Upper lobe of left lung (tissue), 6 donors: ENCODE results near the gene PRKG1. TPM values are rescaled to one million over a fixed set of nuclear protein-coding genes. Genes with fewer than 3 reads are reported as not detected.

Experiments
- ATAC-seq, 2 donors: fragments of 200-7000 bp; cut with Tn5 transposase; one replicate each; pipeline ENCODE4 v1.9.1; 2022; ENCODE audit warnings: mild to moderate bottlenecking in 2 of 2, moderate library complexity in 2 of 2; ENCODE audit not compliant: low FRiP score in 2 of 2
- DNase-seq, 2 donors: peaks; one replicate each; pipeline ENCODE4 v3.0.0-alpha.2; 2019 to 2020
- H3K27ac ChIP-seq, 4 donors: fragments of 200-600 bp; sonication (generic); one replicate each; pipeline ENCODE4 v1.5.1; 2016 to 2019
- H3K27me3 ChIP-seq, 4 donors: fragments of 200-600 bp; sonication (generic); one replicate each; pipeline ENCODE4 v1.5.1; 2017 to 2019
- H3K36me3 ChIP-seq, 4 donors: fragments of 200-600 bp; sonication (generic); one replicate each; pipeline ENCODE4 v1.5.1; 2016 to 2019
- H3K4me1 ChIP-seq, 4 donors: fragments of 200-600 bp; sonication (generic); one replicate each; pipeline ENCODE4 v1.5.1; 2018 to 2019
- H3K4me3 ChIP-seq, 4 donors: fragments of 200-600 bp; sonication (generic); one replicate each; pipeline ENCODE4 v1.5.1; 2017 to 2019; ENCODE audit warnings: mild to moderate bottlenecking in 2 of 4, moderate library complexity in 1 of 4
- H3K9me3 ChIP-seq, 4 donors: fragments of 200-600 bp; sonication (generic); one replicate each; pipeline ENCODE4 v1.5.1; 2018 to 2019
- EP300 ChIP-seq, 4 donors: sonication (generic); formaldehyde crosslinking; IDR thresholded peaks; one replicate each; pipeline ENCODE4 v1.5.1; 2017; ENCODE audit warnings: antibody characterized with exemption in 4 of 4, control low read depth in 2 of 4
- POLR2A ChIP-seq, 4 donors: fragments of 450-650 bp; IDR thresholded peaks; one replicate each; pipeline ENCODE4 v1.5.1; 2016 to 2017; ENCODE audit warnings: antibody characterized with exemption in 4 of 4, mild to moderate bottlenecking in 2 of 4
- POLR2AphosphoS5 ChIP-seq, 2 donors: sonication (generic); formaldehyde crosslinking; IDR thresholded peaks; one replicate each; pipeline ENCODE4 v1.5.1; 2017; ENCODE audit warnings: antibody characterized with exemption in 2 of 2
- WGBS, 2 donors: methylation state at CpG; one replicate each; pipeline ENCODE4 v1.1.5; 2017 to 2018; 5-methylcytosine and 5-hydroxymethylcytosine counted together
- total RNA-seq, 6 donors: library from RNA; depleted of rRNA in 4 of 6; stranded (reverse); fragments of >200 nt in 4 of 6; gene quantifications; one replicate each; pipeline versions ENCODE4 v1.1.0 to v1.2.1, GENCODE V29; 2016 to 2021
- TF ChIP-seq, protein P1 (sequence below), 6 experiments: fragments of 450-650 bp in 4 of 6; fragments of 200-600 bp in 2 of 6; sonication (generic) in 2 of 6; IDR thresholded peaks; one replicate each; pipeline ENCODE4 v1.5.1; 2016 to 2019; ENCODE audit warnings: antibody characterized with exemption in 6 of 6
- donor health status: DM: no; HTN: no; CAD: no; lungs with moderate emphysema.
- donor health status: DM: no; HTN: yes; CAD: no; lungs with severe emphysema.

The PRKG1 gene
- total RNA-seq, 6 donors from 2014 or later, result 12.9 to 43.0 (median 25.0) TPM

GRCh38 chr10:52019077-52019555, 944.8 kb downstream of the PRKG1 start:
- H3K36me3 ChIP-seq, result no peaks in the 10 kb centered on the region
- H3K4me1 ChIP-seq, result peaks cover 0 to 7% (median 2%) of the 10 kb centered on the region in 4 donors
- H3K27ac ChIP-seq, result no peak overlapping the region
- WGBS, 2 donors, result 50 to 64% methylated on average over 3 of the region's 3 CpGs
- DNase-seq, result no peak
- H3K9me3 ChIP-seq, result no peaks in the 10 kb centered on the region
- H3K27me3 ChIP-seq, result no peaks in the 10 kb centered on the region
- TF ChIP-seq POLR2A (IDR thresholded peaks at IDR 0.05), result no peak
- no peak for TF ChIP-seq POLR2AphosphoS5 (IDR thresholded peaks at IDR 0.05)
- no peak for TF ChIP-seq EP300 (IDR thresholded peaks at IDR 0.05)
- TF ChIP-seq, protein P1, sequence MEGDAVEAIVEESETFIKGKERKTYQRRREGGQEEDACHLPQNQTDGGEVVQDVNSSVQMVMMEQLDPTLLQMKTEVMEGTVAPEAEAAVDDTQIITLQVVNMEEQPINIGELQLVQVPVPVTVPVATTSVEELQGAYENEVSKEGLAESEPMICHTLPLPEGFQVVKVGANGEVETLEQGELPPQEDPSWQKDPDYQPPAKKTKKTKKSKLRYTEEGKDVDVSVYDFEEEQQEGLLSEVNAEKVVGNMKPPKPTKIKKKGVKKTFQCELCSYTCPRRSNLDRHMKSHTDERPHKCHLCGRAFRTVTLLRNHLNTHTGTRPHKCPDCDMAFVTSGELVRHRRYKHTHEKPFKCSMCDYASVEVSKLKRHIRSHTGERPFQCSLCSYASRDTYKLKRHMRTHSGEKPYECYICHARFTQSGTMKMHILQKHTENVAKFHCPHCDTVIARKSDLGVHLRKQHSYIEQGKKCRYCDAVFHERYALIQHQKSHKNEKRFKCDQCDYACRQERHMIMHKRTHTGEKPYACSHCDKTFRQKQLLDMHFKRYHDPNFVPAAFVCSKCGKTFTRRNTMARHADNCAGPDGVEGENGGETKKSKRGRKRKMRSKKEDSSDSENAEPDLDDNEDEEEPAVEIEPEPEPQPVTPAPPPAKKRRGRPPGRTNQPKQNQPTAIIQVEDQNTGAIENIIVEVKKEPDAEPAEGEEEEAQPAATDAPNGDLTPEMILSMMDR (IDR thresholded peaks at IDR 0.05), result no peak
- ATAC-seq, result no peak
- no peak overlapping the region for H3K4me3 ChIP-seq

DNA sequence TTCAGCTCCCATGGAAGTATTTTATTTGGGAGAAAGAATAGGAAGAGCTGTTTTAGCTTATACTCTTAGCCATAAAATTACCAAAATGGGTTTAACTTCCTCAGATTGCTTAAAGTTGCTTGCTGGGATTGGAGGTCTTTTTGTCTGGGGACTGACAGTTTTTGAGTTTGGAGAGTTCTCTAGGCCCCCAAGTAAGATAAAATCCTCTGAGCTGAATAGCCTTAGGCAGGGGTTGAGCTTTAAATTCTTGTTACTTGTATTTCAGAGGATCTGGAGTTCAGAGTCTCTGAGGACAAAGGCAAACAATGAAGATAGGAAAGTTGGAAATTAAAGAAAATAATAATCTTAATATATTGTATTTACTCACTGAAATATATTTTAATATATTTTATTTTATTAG, 945.4 kb downstream of the PRKG1 start:
- DNase-seq, result no peak

DNA sequence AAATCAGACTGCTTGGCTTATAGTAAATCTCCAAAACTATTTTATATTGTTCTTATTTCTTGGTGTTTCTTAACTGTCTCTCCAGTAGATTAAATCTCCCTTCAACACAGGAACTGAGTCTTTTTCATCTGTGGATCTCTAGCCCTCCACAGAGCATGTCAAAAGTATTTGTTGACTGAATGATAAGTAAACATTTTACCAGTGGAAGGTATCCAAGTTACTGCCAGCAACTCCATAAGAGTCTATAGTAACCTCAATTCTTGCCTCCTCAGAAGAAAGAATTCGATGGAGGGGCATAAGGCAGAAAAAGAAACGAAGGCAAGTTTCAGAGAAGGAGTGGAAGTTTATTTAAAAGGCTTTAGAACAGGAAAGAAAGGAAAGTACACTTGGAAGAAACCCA, 945.9 kb downstream of the PRKG1 start:
- no peaks in the 10 kb centered on the region for H3K9me3 ChIP-seq
- H3K4me1 ChIP-seq, result peaks cover 0 to 7% (median 2%) of the 10 kb centered on the region in 4 donors
- ATAC-seq, result no peak
- no peak for DNase-seq
- no peak overlapping the region for H3K27ac ChIP-seq
- TF ChIP-seq POLR2AphosphoS5 (IDR thresholded peaks at IDR 0.05), result no peak
- TF ChIP-seq EP300 (IDR thresholded peaks at IDR 0.05), result no peak
- no peak for TF ChIP-seq POLR2A (IDR thresholded peaks at IDR 0.05)
- TF ChIP-seq, protein P1 (IDR thresholded peaks at IDR 0.05), result no peak
- H3K27me3 ChIP-seq, result no peaks in the 10 kb centered on the region
- H3K36me3 ChIP-seq, result no peaks in the 10 kb centered on the region
- 28 to 31% methylated on average over 2 of the region's 2 CpGs for WGBS, 2 donors
- H3K4me3 ChIP-seq, result no peak overlapping the region

More for the DNA sequence above, 945.4 kb downstream of the PRKG1 start:
- Histone ChIP-seq H3K27me3 (no peaks in the 10 kb centered on the region), H3K27ac (no peak overlapping the region), H3K4me1 (peaks cover 0 to 7% (median 2%) of the 10 kb centered on the region in 4 donors), H3K36me3 (no peaks in the 10 kb centered on the region), H3K9me3 (no peaks in the 10 kb centered on the region), H3K4me3 (no peak overlapping the region)
- no peak for ATAC-seq
- TF ChIP-seq POLR2A (IDR thresholded peaks at IDR 0.05) (no peak), POLR2AphosphoS5 (IDR thresholded peaks at IDR 0.05) (no peak), EP300 (IDR thresholded peaks at IDR 0.05) (no peak)
- TF ChIP-seq, protein P1 (IDR thresholded peaks at IDR 0.05), result no peak

DNA sequence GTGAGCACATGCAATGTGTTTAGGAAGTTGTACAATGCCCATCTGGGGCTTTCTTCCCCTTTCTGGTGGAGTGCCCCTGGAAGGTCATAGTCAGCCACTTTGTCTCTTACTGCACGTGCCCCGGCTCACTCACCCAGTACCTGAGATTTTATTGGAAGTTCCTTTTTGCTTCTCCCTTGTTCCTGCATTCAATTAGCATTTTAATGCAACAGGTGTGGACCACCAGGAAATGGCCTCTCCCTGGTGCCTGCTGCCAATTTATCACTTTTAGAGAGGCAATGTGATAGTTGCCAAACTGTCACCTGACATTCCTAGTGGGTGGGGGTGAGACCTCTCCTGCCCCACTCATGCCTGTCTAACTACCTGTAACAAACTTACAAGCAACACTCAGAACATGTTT, 946.4 kb downstream of the PRKG1 start:
- no peak overlapping the region for H3K4me3 ChIP-seq
- no peaks in the 10 kb centered on the region for H3K27me3 ChIP-seq
- TF ChIP-seq POLR2AphosphoS5 (IDR thresholded peaks at IDR 0.05) (no peak), EP300 (IDR thresholded peaks at IDR 0.05) (no peak), POLR2A (IDR thresholded peaks at IDR 0.05) (no peak)
- TF ChIP-seq, protein P1 (IDR thresholded peaks at IDR 0.05), result no peak
- 69 to 85% methylated on average over 2 of the region's 2 CpGs for WGBS, 2 donors
- peaks cover 0 to 7% (median 2%) of the 10 kb centered on the region in 4 donors for H3K4me1 ChIP-seq
- H3K36me3 ChIP-seq, result no peaks in the 10 kb centered on the region
- no peak for DNase-seq
- no peak overlapping the region for H3K27ac ChIP-seq
- no peaks in the 10 kb centered on the region for H3K9me3 ChIP-seq
- no peak for ATAC-seq

DNA sequence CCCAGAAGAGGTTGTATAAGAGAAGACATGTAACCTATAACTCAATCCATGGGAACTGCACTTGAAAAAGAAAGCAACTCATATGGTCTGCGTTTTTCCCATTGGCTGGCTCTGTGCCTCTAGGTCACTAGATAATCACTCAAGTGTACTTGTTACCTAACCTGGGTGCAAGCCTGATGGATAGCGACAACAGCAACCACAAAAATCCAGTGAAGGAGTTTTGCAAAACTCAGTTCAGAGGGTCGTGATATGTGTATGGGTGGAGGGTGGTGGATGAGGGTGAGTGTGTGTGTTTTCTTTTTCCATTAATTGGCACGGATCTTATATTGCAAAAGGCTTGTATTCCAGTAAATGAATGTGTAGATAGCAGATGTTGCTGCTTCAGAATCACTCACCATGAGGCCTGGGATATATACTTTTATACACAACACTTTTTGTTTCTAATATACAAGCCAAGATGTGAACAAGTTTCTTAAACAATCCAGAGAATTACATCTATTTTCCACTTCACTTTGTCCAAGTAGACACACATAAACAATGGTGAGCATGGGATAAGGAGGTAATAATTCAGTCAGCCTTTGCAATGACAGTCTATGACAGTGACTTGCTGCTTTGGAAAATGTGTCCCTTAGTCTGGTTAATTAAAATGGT, 952.9 kb downstream of the PRKG1 start:
- no peaks in the 10 kb centered on the region for H3K27me3 ChIP-seq
- H3K4me1 ChIP-seq, result no peaks in the 10 kb centered on the region
- H3K36me3 ChIP-seq, result no peaks in the 10 kb centered on the region
- no peak overlapping the region for H3K27ac ChIP-seq
- H3K9me3 ChIP-seq, result no peaks in the 10 kb centered on the region
- no peak overlapping the region for H3K4me3 ChIP-seq
- ATAC-seq (peak in 1 of 2 donors; percentile 16), DNase-seq (no peak)
- WGBS, 2 donors, result 47 to 67% methylated on average over 4 of the region's 4 CpGs
- TF ChIP-seq POLR2A (IDR thresholded peaks at IDR 0.05) (no peak), POLR2AphosphoS5 (IDR thresholded peaks at IDR 0.05) (peak in 1 of 2 donors; percentile 21)
